Colonic mucosa (tissue), 4 donors: ENCODE measurements around the gene SLC8A1. TPM values are rescaled to one million over a fixed set of nuclear protein-coding genes. Genes with fewer than 3 reads are reported as not detected.

Experiments used
- DNase-seq: peaks from one replicate; pipeline ENCODE4 v3.0.0-alpha.2; 2020
- H3K27ac ChIP-seq: fragments of 200-600 bp; one replicate; pipeline ENCODE4 v1.8.0; 2021
- H3K27me3 ChIP-seq: fragments of 200-600 bp; one replicate; pipeline ENCODE4 v1.8.0; 2021
- H3K36me3 ChIP-seq: fragments of 200-600 bp; one replicate; pipeline ENCODE4 v1.8.0; 2021
- H3K4me1 ChIP-seq: fragments of 200-600 bp; one replicate; pipeline ENCODE4 v1.8.0; 2021; ENCODE audit warnings: mild to moderate bottlenecking
- H3K4me3 ChIP-seq: fragments of 200-600 bp; one replicate; pipeline ENCODE4 v1.8.0; 2021
- H3K9ac ChIP-seq, 2 donors: one replicate each; pipeline ENCODE4 v1.7.0; 2013; ENCODE audit warnings: control low read depth in 2 of 2, low read depth in 2 of 2, low read length in 2 of 2
- H3K9me3 ChIP-seq: fragments of 200-600 bp; one replicate; pipeline ENCODE4 v1.8.0; 2021
- intact Hi-C: fragments of 100-400 bp; cut with DNase I; formaldehyde crosslinking; loops from one replicate; pipeline ENCODE4 v1.14.1; 2022
- total RNA-seq, 2 donors: library from RNA; stranded (reverse); fragmentation: NEBNext Ultra II Directional in 1 of 2; extraction: Animal tissue kit (Norgen Biotek cat#: 25700) in 1 of 2; gene quantifications; one replicate each; pipeline ENCODE4 v1.2.1, GENCODE V29; 2021
- TF ChIP-seq, protein P1 (sequence below): fragments of 200-600 bp; IDR thresholded peaks from one replicate; pipeline ENCODE4 v1.8.0; 2022; ENCODE audit warnings: antibody characterized with exemption, mild to moderate bottlenecking
- donor health status: healthy.
- donor health status: DM: no; HTN: no; CAD: no.
- donor health status: DM: no; HTN: no; CAD: no.

The SLC8A1 gene
- total RNA-seq, 2 donors from 2014 or later: 4.1 to 25.5 TPM

DNA sequence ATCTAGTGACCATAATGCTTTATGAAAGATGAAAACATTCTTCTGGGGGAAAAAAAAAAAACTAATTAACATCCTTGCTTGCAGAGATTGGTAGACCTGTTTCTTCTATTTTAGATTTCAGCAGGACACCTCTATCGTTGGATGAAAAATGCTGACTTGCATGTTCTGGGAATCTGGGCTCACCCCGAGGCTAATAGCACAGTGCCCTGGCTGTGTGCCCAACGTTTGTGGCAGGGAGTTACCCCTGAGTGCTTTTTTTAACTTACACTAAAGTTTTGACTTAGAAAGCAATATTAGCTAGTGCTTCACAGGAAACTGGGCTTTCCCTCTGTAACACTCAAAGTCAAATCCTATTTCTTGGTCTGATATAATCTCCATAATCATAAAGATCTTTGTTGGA is 233.2 kb downstream of the SLC8A1 start:
- Histone ChIP-seq H3K27ac (no peak overlapping the region), H3K4me1 (no peaks in the 10 kb centered on the region), H3K36me3 (no peaks in the 10 kb centered on the region), H3K9me3 (no peaks in the 10 kb centered on the region), H3K27me3 (no peaks in the 10 kb centered on the region), H3K9ac (no peak overlapping the region), H3K4me3 (no peak overlapping the region)
- intact Hi-C loops: no loop called here
- DNase-seq: peak; percentile 23
- TF ChIP-seq, protein P1, sequence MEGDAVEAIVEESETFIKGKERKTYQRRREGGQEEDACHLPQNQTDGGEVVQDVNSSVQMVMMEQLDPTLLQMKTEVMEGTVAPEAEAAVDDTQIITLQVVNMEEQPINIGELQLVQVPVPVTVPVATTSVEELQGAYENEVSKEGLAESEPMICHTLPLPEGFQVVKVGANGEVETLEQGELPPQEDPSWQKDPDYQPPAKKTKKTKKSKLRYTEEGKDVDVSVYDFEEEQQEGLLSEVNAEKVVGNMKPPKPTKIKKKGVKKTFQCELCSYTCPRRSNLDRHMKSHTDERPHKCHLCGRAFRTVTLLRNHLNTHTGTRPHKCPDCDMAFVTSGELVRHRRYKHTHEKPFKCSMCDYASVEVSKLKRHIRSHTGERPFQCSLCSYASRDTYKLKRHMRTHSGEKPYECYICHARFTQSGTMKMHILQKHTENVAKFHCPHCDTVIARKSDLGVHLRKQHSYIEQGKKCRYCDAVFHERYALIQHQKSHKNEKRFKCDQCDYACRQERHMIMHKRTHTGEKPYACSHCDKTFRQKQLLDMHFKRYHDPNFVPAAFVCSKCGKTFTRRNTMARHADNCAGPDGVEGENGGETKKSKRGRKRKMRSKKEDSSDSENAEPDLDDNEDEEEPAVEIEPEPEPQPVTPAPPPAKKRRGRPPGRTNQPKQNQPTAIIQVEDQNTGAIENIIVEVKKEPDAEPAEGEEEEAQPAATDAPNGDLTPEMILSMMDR: no peak

- H3K4me3 ChIP-seq: no peak overlapping the region
- no peaks in the 10 kb centered on the region for H3K4me1 ChIP-seq
- no peaks in the 10 kb centered on the region for H3K9me3 ChIP-seq
- no peak overlapping the region for H3K27ac ChIP-seq
- no peaks in the 10 kb centered on the region for H3K27me3 ChIP-seq
- intact Hi-C loops: no loop called here
- TF ChIP-seq, protein P1: no peak
- no peak for DNase-seq
- no peak overlapping the region for H3K9ac ChIP-seq
- no peaks in the 10 kb centered on the region for H3K36me3 ChIP-seq
These were observed 238.3 kb downstream of the SLC8A1 start for GRCh38 chr2:40213619-40214018.

GRCh38 chr2:40213071-40213470 is 238.8 kb downstream of the SLC8A1 start:
- TF ChIP-seq, protein P1: peak; percentile 27
- no peaks in the 10 kb centered on the region for H3K9me3 ChIP-seq
- H3K9ac ChIP-seq: no peak overlapping the region
- H3K36me3 ChIP-seq: no peaks in the 10 kb centered on the region
- H3K4me1 ChIP-seq: no peaks in the 10 kb centered on the region
- H3K4me3 ChIP-seq: no peak overlapping the region
- intact Hi-C loops: no loop called here
- H3K27me3 ChIP-seq: no peaks in the 10 kb centered on the region
- no peak overlapping the region for H3K27ac ChIP-seq
- no peak for DNase-seq

GRCh38 chr2:40210968-40211353 is 240.9 kb downstream of the SLC8A1 start:
- H3K4me1 ChIP-seq: no peaks in the 10 kb centered on the region
- H3K27ac ChIP-seq: no peak overlapping the region
- H3K9ac ChIP-seq: no peak overlapping the region
- DNase-seq: no peak
- H3K4me3 ChIP-seq: no peak overlapping the region
- intact Hi-C loops: no loop called here
- no peaks in the 10 kb centered on the region for H3K27me3 ChIP-seq
- no peaks in the 10 kb centered on the region for H3K9me3 ChIP-seq
- H3K36me3 ChIP-seq: no peaks in the 10 kb centered on the region
- TF ChIP-seq, protein P1: no peak

DNA sequence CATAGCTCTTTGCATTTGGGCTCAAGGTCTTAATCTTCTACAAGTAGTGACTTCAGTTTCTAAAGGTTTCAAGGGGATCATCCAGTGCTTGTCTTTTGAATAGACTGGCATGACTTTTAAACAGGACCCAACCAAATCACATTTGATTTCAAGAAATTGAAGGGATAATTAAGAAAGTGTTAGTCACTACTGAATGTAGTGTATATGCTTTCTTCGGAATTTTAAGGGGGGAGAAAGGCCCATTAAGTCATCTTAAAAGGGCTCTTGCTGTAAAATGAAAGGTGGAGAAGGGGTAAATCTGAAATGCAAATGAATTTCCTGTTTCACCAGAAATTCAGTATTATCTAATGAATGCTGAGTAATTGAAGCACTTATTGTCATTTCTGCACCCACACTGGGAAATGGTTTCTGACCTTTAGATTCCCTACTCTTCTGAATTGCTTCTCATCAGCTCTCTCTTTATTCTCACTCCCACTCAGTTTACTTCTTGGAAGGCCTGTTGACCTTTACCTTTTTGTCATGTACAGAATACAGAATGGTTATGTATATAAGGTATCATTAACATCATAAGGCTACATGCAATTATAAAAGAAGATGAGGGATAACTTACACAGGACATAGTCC is 241.4 kb downstream of the SLC8A1 start:
- intact Hi-C loops: no loop called here

More for the DNA sequence above, 241.4 kb downstream of the SLC8A1 start:
- Histone ChIP-seq H3K9me3 (no peaks in the 10 kb centered on the region), H3K9ac (no peak overlapping the region), H3K36me3 (no peaks in the 10 kb centered on the region), H3K27ac (no peak overlapping the region), H3K27me3 (no peaks in the 10 kb centered on the region), H3K4me3 (no peak overlapping the region), H3K4me1 (no peaks in the 10 kb centered on the region)
- DNase-seq: no peak
- TF ChIP-seq, protein P1: no peak
